Neural cell (in vitro differentiated cells): Measurements from ENCODE around the gene INVS. TPM values are rescaled to one million over a fixed set of nuclear protein-coding genes. Genes with fewer than 3 reads are reported as not detected.
"Not testable (repeated sequence)": the region's sequence is repeated elsewhere in the genome, so short reads cannot be mapped to it uniquely, and the experiment has no call there.

Experiments used
- H2AFZ ChIP-seq: fragments of 200-600, 300-800 bp; sonication (generic), shearing (Covaris generic); 2 replicates; pipeline ENCODE4 v1.6.0; 2014; ENCODE audit warnings: low read depth, mild to moderate bottlenecking, antibody characterized with exemption, low read length, moderate library complexity
- H3F3A ChIP-seq: fragments of 200-600 bp; shearing (Covaris generic); 2 replicates; pipeline ENCODE4 v1.6.1; 2016; ENCODE audit warnings: mild to moderate bottlenecking, moderate library complexity, mixed read lengths, antibody characterized with exemption, low read length; ENCODE audit not compliant: insufficient read depth, poor library complexity, severe bottlenecking
- H3K27ac ChIP-seq: fragments of 200-600, 300-800 bp; sonication (generic), shearing (Covaris generic); 2 replicates; pipeline ENCODE4 v1.5.1; 2014; ENCODE audit warnings: mild to moderate bottlenecking, low read length, moderate library complexity
- H3K27me3 ChIP-seq: fragments of 300-800, 200-600 bp; sonication (generic), shearing (Covaris generic); 2 replicates; pipeline ENCODE4 v1.6.0; 2014; ENCODE audit warnings: mild to moderate bottlenecking, low read depth, low read length, moderate library complexity; ENCODE audit not compliant: insufficient read depth
- H3K36me3 ChIP-seq: fragments of 300-800, 200-600 bp; sonication (generic), shearing (Covaris generic); 2 replicates; pipeline ENCODE4 v1.5.1; 2014; ENCODE audit warnings: mild to moderate bottlenecking, antibody characterized with exemption, low read length, moderate library complexity; ENCODE audit not compliant: insufficient read depth
- H3K4me2 ChIP-seq: fragments of 300-800, 200-600 bp; sonication (generic), shearing (Covaris generic); 2 replicates; pipeline ENCODE4 v1.6.0; 2014; ENCODE audit warnings: mild to moderate bottlenecking, low read length
- H3K4me3 ChIP-seq: fragments of 300-800, 200-600 bp; sonication (generic), shearing (Covaris generic); 2 replicates; pipeline ENCODE4 v1.5.1; 2014; ENCODE audit warnings: mild to moderate bottlenecking, low read length, moderate library complexity
- H3K79me2 ChIP-seq: fragments of 200-600 bp; shearing (Covaris generic); replicated peaks from 2 replicates; pipeline ENCODE4 v1.6.0; 2014; ENCODE audit warnings: mild to moderate bottlenecking, low read length, moderate library complexity; ENCODE audit not compliant: insufficient read depth
- H3K9ac ChIP-seq: fragments of 300-800, 200-600 bp; sonication (generic), shearing (Covaris generic); 2 replicates; pipeline ENCODE4 v1.6.1; 2016; ENCODE audit warnings: mild to moderate bottlenecking, low read length, mixed read lengths
- H3K9me2 ChIP-seq: fragments of 200-600 bp; shearing (Covaris generic); 2 replicates; pipeline ENCODE4 v1.6.1; 2016; ENCODE audit warnings: mild to moderate bottlenecking, low read length, mixed read lengths; ENCODE audit not compliant: insufficient read depth
- H3K9me3 ChIP-seq: fragments of 200-600, 300-800 bp; sonication (generic), shearing (Covaris generic); 2 replicates; pipeline ENCODE4 v1.6.1; 2016; ENCODE audit warnings: mild to moderate bottlenecking, mixed run types, low read length, moderate library complexity, mixed read lengths
- H4K20me1 ChIP-seq: fragments of 200-600 bp; shearing (Covaris generic); 2 replicates; pipeline ENCODE4 v1.6.1; 2016; ENCODE audit warnings: mild to moderate bottlenecking, mixed run types; ENCODE audit not compliant: insufficient read depth
- EP300 ChIP-seq: fragments of 450-650 bp; conservative IDR thresholded peaks from 2 replicates; pipeline ENCODE4 v1.6.1; 2014; ENCODE audit warnings: antibody characterized with exemption, mild to moderate bottlenecking, moderate library complexity; ENCODE audit not compliant: poor library complexity, severe bottlenecking
- EZH2 ChIP-seq: fragments of 200-600, 300-800 bp; shearing (Covaris generic), sonication (generic); IDR thresholded peaks from 2 replicates; pipeline ENCODE4 v1.6.1; 2014; ENCODE audit warnings: antibody characterized with exemption, low read length, borderline replicate concordance, mild to moderate bottlenecking; ENCODE audit not compliant: insufficient read depth, poor library complexity, severe bottlenecking
- MXI1 ChIP-seq: fragments of 450-650 bp; conservative IDR thresholded peaks from 2 replicates; pipeline ENCODE4 v1.6.1; 2014; ENCODE audit warnings: antibody characterized with exemption, mild to moderate bottlenecking; ENCODE audit not compliant: poor library complexity, severe bottlenecking
- POLR2AphosphoS5 ChIP-seq: IDR thresholded peaks from 2 replicates; pipeline ENCODE4 v1.6.1; 2012
- RAD21 ChIP-seq: fragments of 450-650 bp; conservative IDR thresholded peaks from 2 replicates; pipeline ENCODE4 v1.6.1; 2014; ENCODE audit warnings: antibody characterized with exemption, mild to moderate bottlenecking, moderate library complexity
- SMC3 ChIP-seq: fragments of 450-650 bp; conservative IDR thresholded peaks from 2 replicates; pipeline ENCODE4 v1.6.1; 2014; ENCODE audit warnings: antibody characterized with exemption, mild to moderate bottlenecking, moderate library complexity; ENCODE audit not compliant: poor library complexity
- TAF1 ChIP-seq: IDR thresholded peaks from 2 replicates; pipeline ENCODE4 v1.6.1; 2012; ENCODE audit warnings: low read depth
- polyA plus RNA-seq: library from polyadenylated mRNA; depleted of rRNA; stranded (reverse); fragments of >200 nt; gene quantifications from 2 replicates; pipeline ENCODE4 v1.2.3, GENCODE V29; 2014
- TF ChIP-seq, protein P1 (sequence below): IDR thresholded peaks from 2 replicates; pipeline ENCODE4 v1.6.1; 2012; ENCODE audit warnings: borderline replicate concordance
- TF ChIP-seq, protein P2 (sequence below): fragments of 450-650 bp; IDR thresholded peaks from 2 replicates; pipeline ENCODE4 v1.5.1; 2014; ENCODE audit warnings: antibody characterized with exemption, mild to moderate bottlenecking, moderate library complexity; ENCODE audit not compliant: poor library complexity, severe bottlenecking

Gene INVS
- polyA plus RNA-seq, 1 donor from 2014 or later = 11.3 TPM

DNA sequence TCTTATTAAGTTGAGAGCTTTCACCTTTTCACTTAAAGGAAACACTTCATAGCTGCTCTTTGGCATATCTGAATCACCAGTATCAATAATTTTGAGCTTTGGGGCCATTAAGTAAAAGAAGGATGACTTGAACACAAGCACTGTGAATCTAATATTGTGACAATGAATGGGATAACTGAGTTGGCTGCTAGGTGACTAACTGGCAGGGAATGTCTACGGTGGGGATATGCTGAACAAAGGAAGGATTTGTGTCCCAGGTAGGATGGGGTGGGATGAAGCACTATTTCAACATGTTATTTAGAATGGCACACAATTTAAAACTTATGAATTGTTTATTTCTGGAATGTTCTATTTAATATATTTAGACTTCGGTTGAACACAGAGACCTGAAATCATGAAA is 130.1 kb downstream of the INVS start:
- no peak for TF ChIP-seq RAD21
- no peak for TF ChIP-seq EZH2
- Histone ChIP-seq H4K20me1 (no peaks in the 10 kb centered on the region), H3K27me3 (no peaks in the 10 kb centered on the region)

GRCh38 chr9:100229561-100229960 is 130.5 kb downstream of the INVS start:
- no peaks in the 10 kb centered on the region for H3K9me3 ChIP-seq
- no peaks in the 10 kb centered on the region for H3K79me2 ChIP-seq
- H3K4me2 ChIP-seq = no peak overlapping the region
- H4K20me1 ChIP-seq = no peaks in the 10 kb centered on the region
- no peak overlapping the region for H2AFZ ChIP-seq
- H3K9ac ChIP-seq = no peak overlapping the region
- no peaks in the 10 kb centered on the region for H3K36me3 ChIP-seq
- TF ChIP-seq MXI1 (no peak), EZH2 (no peak), TAF1 (no peak), SMC3 (no peak), RAD21 (no peak), POLR2AphosphoS5 (no peak)
- TF ChIP-seq, protein P1, sequence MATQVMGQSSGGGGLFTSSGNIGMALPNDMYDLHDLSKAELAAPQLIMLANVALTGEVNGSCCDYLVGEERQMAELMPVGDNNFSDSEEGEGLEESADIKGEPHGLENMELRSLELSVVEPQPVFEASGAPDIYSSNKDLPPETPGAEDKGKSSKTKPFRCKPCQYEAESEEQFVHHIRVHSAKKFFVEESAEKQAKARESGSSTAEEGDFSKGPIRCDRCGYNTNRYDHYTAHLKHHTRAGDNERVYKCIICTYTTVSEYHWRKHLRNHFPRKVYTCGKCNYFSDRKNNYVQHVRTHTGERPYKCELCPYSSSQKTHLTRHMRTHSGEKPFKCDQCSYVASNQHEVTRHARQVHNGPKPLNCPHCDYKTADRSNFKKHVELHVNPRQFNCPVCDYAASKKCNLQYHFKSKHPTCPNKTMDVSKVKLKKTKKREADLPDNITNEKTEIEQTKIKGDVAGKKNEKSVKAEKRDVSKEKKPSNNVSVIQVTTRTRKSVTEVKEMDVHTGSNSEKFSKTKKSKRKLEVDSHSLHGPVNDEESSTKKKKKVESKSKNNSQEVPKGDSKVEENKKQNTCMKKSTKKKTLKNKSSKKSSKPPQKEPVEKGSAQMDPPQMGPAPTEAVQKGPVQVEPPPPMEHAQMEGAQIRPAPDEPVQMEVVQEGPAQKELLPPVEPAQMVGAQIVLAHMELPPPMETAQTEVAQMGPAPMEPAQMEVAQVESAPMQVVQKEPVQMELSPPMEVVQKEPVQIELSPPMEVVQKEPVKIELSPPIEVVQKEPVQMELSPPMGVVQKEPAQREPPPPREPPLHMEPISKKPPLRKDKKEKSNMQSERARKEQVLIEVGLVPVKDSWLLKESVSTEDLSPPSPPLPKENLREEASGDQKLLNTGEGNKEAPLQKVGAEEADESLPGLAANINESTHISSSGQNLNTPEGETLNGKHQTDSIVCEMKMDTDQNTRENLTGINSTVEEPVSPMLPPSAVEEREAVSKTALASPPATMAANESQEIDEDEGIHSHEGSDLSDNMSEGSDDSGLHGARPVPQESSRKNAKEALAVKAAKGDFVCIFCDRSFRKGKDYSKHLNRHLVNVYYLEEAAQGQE = no peak
- no peak overlapping the region for H3K27ac ChIP-seq
- H3F3A ChIP-seq = no peaks in the 10 kb centered on the region
- H3K27me3 ChIP-seq = no peaks in the 10 kb centered on the region
- no peak overlapping the region for H3K4me3 ChIP-seq
- no peaks in the 10 kb centered on the region for H3K9me2 ChIP-seq

More for the DNA sequence above, 130.1 kb downstream of the INVS start:
- H3K9me2 ChIP-seq = no peaks in the 10 kb centered on the region
- H3K36me3 ChIP-seq = no peaks in the 10 kb centered on the region
- H3K9ac ChIP-seq = no peak overlapping the region
- H3K4me3 ChIP-seq = no peak overlapping the region
- no peaks in the 10 kb centered on the region for H3K79me2 ChIP-seq
- no peak overlapping the region for H3K4me2 ChIP-seq
- H2AFZ ChIP-seq = no peak overlapping the region
- H3K9me3 ChIP-seq = no peaks in the 10 kb centered on the region
- no peak overlapping the region for H3K27ac ChIP-seq
- H3F3A ChIP-seq = no peaks in the 10 kb centered on the region

GRCh38 chr9:100236986-100237385 is 137.9 kb downstream of the INVS start:
- H4K20me1 ChIP-seq, H3K4me2 ChIP-seq, H3K36me3 ChIP-seq, H3K27me3 ChIP-seq, H3K27ac ChIP-seq, H3F3A ChIP-seq, H2AFZ ChIP-seq, H3K4me3 ChIP-seq, H3K79me2 ChIP-seq, H3K9ac ChIP-seq, H3K9me2 ChIP-seq, H3K9me3 ChIP-seq: not testable (repeated sequence)

DNA sequence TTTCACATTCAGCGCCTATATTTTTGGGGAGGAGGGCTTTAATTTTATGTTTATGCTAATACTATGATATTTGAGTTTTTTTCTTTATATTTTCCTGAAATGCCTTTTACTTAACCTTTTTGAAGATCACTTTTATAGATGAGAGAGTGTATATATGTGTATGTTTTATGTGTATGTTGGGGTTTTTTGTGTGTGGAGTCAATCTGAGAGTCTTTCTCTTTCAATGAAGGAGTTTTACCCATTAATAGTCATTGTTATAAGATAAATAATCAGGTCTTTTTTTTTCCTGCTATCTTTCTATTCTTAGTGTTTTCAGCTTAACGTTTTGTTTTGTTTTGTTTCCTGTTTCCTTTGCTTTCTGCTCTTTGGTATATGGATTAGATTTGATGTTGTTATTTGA is 141.5 kb downstream of the INVS start:
- no peaks in the 10 kb centered on the region for H3F3A ChIP-seq
- no peak for TF ChIP-seq MXI1
- TF ChIP-seq, protein P2, sequence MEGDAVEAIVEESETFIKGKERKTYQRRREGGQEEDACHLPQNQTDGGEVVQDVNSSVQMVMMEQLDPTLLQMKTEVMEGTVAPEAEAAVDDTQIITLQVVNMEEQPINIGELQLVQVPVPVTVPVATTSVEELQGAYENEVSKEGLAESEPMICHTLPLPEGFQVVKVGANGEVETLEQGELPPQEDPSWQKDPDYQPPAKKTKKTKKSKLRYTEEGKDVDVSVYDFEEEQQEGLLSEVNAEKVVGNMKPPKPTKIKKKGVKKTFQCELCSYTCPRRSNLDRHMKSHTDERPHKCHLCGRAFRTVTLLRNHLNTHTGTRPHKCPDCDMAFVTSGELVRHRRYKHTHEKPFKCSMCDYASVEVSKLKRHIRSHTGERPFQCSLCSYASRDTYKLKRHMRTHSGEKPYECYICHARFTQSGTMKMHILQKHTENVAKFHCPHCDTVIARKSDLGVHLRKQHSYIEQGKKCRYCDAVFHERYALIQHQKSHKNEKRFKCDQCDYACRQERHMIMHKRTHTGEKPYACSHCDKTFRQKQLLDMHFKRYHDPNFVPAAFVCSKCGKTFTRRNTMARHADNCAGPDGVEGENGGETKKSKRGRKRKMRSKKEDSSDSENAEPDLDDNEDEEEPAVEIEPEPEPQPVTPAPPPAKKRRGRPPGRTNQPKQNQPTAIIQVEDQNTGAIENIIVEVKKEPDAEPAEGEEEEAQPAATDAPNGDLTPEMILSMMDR = no peak
- TF ChIP-seq POLR2AphosphoS5 = no peak
- TF ChIP-seq RAD21 = no peak
- TF ChIP-seq, protein P1 = no peak
- TF ChIP-seq EP300 = no peak
- no peaks in the 10 kb centered on the region for H4K20me1 ChIP-seq
- no peak overlapping the region for H3K27ac ChIP-seq
- no peaks in the 10 kb centered on the region for H3K36me3 ChIP-seq
- no peaks in the 10 kb centered on the region for H3K79me2 ChIP-seq
- H3K9ac ChIP-seq = no peak overlapping the region
- H3K9me2 ChIP-seq = no peaks in the 10 kb centered on the region
- no peak overlapping the region for H2AFZ ChIP-seq
- no peaks in the 10 kb centered on the region for H3K9me3 ChIP-seq
- no peaks in the 10 kb centered on the region for H3K27me3 ChIP-seq
- no peak overlapping the region for H3K4me2 ChIP-seq
- H3K4me3 ChIP-seq = no peak overlapping the region
